Mesendoderm (in vitro differentiated cells): ENCODE results near the gene ZNF385D.
"Not testable (repeated sequence)": the region's sequence is repeated elsewhere in the genome, so short reads cannot be mapped to it uniquely, and the experiment has no call there.

Experiments used
- DNase-seq: peaks from one replicate; pipeline ENCODE4 v3.0.0; 2013
- H2AK5ac ChIP-seq: 2 replicates; pipeline ENCODE4 v1.6.1; 2013; ENCODE audit warnings: low read length, inconsistent platforms
- H2BK120ac ChIP-seq: 2 replicates; pipeline ENCODE4 v1.6.1; 2013; ENCODE audit warnings: low read depth, mild to moderate bottlenecking, low read length, moderate library complexity, mixed read lengths
- H2BK15ac ChIP-seq: replicated peaks from 2 replicates; pipeline ENCODE4 v1.6.1; 2013; ENCODE audit warnings: low read depth, mild to moderate bottlenecking, moderate library complexity
- H2BK5ac ChIP-seq: 2 replicates; pipeline ENCODE4 v1.6.1; 2013; ENCODE audit warnings: low read length, inconsistent platforms
- H3K18ac ChIP-seq: 2 replicates; pipeline ENCODE4 v1.6.1; 2013; ENCODE audit warnings: mild to moderate bottlenecking, low read length, mixed read lengths
- H3K23ac ChIP-seq: one replicate; pipeline ENCODE4 v1.6.1; 2013; ENCODE audit warnings: low read length
- H3K27ac ChIP-seq: 2 replicates; pipeline ENCODE4 v1.5.1; 2013; ENCODE audit warnings: low read depth, mild to moderate bottlenecking, inconsistent platforms, low read length, moderate library complexity
- H3K27me3 ChIP-seq: 2 replicates; pipeline ENCODE4 v1.6.1; 2013; ENCODE audit warnings: low read length, control low read depth, mild to moderate bottlenecking, inconsistent platforms; ENCODE audit not compliant: insufficient read depth, poor library complexity
- H3K36me3 ChIP-seq: 2 replicates; pipeline ENCODE4 v1.6.1; 2013; ENCODE audit warnings: low read length, inconsistent platforms; ENCODE audit not compliant: control insufficient read depth, insufficient read depth
- H3K4ac ChIP-seq: one replicate; pipeline ENCODE4 v1.6.1; 2013; ENCODE audit warnings: low read depth, mild to moderate bottlenecking, low read length, moderate library complexity
- H3K4me1 ChIP-seq: 2 replicates; pipeline ENCODE4 v1.6.1; 2013; ENCODE audit warnings: low read depth, low read length, inconsistent platforms; ENCODE audit not compliant: control insufficient read depth
- H3K4me2 ChIP-seq: 2 replicates; pipeline ENCODE4 v1.6.1; 2013; ENCODE audit warnings: low read length
- H3K4me3 ChIP-seq: 2 replicates; pipeline ENCODE4 v1.5.1; 2013; ENCODE audit warnings: mild to moderate bottlenecking, low read length
- H3K56ac ChIP-seq: one replicate; pipeline ENCODE4 v1.6.1; 2013; ENCODE audit warnings: low read length
- H3K79me1 ChIP-seq: 2 replicates; pipeline ENCODE4 v1.6.1; 2013; ENCODE audit warnings: low read length, inconsistent platforms
- H3K79me2 ChIP-seq: 2 replicates; pipeline ENCODE4 v1.6.1; 2013; ENCODE audit warnings: mild to moderate bottlenecking, low read length; ENCODE audit not compliant: control insufficient read depth, insufficient read depth
- H3K9ac ChIP-seq: 2 replicates; pipeline ENCODE4 v1.6.1; 2013; ENCODE audit warnings: low read length, inconsistent platforms
- H4K5ac ChIP-seq: one replicate; pipeline ENCODE4 v1.6.1; 2013; ENCODE audit warnings: low read length
- H4K8ac ChIP-seq: one replicate; pipeline ENCODE4 v1.6.1; 2013; ENCODE audit warnings: low read depth, mild to moderate bottlenecking, control low read depth, low read length, moderate library complexity
- WGBS: extraction: QIAGEN DNeasy Blood & Tissue Kit; methylation state at CpG from one replicate; pipeline ENCODE4 v1.1.7; 2013; ENCODE audit warnings: low lambda C conversion rate, missing lambda C conversion rate; ENCODE audit not compliant: insufficient coverage; ENCODE audit errors: extremely low coverage; 5-methylcytosine and 5-hydroxymethylcytosine counted together

Gene ZNF385D

DNA sequence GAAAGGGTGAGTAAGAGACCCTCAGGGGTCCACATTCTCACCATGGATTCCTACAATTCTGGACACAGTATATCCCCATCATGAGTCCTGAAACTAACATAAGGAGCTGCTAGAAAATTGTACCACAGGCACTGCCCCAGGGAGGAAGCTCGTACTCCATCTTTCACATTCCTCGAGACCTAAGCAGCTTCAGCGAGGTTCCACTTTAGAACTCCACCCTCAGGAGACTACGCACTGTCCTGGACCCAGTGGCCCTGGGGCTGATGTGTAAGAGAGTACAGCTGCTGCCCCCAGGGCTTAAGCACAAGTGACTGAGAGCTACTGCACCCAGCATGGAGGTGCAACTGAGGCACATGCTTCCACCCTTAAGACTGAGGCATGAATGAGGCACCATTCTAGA, 352.5 kb downstream of the ZNF385D start:
- no peak for DNase-seq
- Histone ChIP-seq H3K4ac (no peak overlapping the region), H4K8ac (no peak overlapping the region), H3K18ac (no peak overlapping the region), H2AK5ac (no peak overlapping the region), H4K5ac (no peak overlapping the region), H3K56ac (no peak overlapping the region), H3K4me1 (no peaks in the 10 kb centered on the region), H3K36me3 (no peaks in the 10 kb centered on the region), H2BK15ac (no peak overlapping the region), H3K9ac (no peak overlapping the region), H3K4me2 (no peak overlapping the region), H3K79me1 (no peaks in the 10 kb centered on the region), H3K27me3 (no peaks in the 10 kb centered on the region), H3K4me3 (no peak overlapping the region), H2BK5ac (no peak overlapping the region), H3K23ac (no peak overlapping the region), H2BK120ac (no peak overlapping the region), H3K79me2 (no peaks in the 10 kb centered on the region), H3K27ac (no peak overlapping the region)
- WGBS, result no CpG with 5 or more reads among the region's 4 CpGs

DNA sequence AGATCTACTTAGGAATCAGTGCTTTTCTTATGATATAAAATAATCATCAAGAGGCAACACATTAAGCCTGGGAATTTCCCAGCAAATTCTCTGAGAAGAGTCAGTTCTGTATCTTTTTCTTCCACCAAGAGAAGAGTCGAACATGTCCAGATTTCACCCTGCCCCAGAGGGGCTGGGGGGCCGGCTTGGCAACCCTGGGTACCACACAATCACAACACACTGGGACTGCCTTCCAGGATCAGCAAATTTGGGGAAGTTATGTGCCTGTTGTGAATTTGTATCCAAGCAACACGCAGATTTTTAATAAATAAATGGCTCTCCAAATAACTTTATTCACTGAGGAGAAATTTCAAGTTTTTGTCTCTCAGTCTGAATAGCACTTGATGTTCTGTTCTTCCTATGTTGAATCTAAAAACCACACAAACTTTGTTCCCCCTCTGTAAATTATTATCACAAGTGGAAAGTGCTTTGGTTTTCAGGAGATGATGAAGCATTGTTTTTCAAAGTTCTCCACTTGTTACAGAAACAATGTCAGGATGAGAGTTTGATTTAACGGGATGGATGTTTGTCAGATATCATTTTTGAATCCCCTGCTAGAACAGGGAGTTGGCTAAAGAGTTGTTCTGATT, 357.2 kb downstream of the ZNF385D start:
- Histone ChIP-seq H4K5ac (no peak overlapping the region), H2BK5ac (no peak overlapping the region), H3K4ac (peak overlapping the region; percentile 36), H4K8ac (no peak overlapping the region), H3K4me2 (no peak overlapping the region), H3K79me1 (no peaks in the 10 kb centered on the region), H2AK5ac (no peak overlapping the region), H2BK15ac (no peak overlapping the region), H3K27ac (no peak overlapping the region), H3K18ac (peak overlapping the region; percentile 75), H3K36me3 (no peaks in the 10 kb centered on the region), H3K23ac (no peak overlapping the region), H3K4me1 (no peaks in the 10 kb centered on the region), H2BK120ac (no peak overlapping the region), H3K27me3 (no peaks in the 10 kb centered on the region), H3K79me2 (no peaks in the 10 kb centered on the region), H3K56ac (no peak overlapping the region), H3K4me3 (no peak overlapping the region), H3K9ac (no peak overlapping the region)
- DNase-seq, result no peak
- no CpG with 5 or more reads among the region's 4 CpGs for WGBS

DNA sequence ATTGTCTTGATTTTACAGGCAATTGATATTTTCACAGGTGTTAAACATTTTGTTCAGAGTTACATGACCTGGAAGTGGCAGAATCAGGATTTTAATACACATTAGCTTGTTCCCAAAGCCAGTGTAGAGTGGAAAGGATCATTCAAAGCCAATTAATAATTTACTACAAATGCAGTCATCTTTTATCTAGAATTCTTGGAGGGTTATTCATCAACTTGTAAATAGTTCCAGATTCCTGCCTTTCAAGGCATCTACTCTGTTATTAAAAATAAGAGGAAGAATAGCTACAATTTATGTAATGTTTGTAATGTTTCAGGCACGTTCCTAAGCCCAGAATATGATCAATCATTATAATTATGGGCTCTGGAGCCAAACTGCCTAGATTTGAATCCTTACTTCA, 358.5 kb downstream of the ZNF385D start:
- H2BK120ac ChIP-seq, result no peak overlapping the region
- H3K27ac ChIP-seq, result no peak overlapping the region
- no peak overlapping the region for H2AK5ac ChIP-seq
- H3K18ac ChIP-seq, result no peak overlapping the region
- H3K4ac ChIP-seq, result no peak overlapping the region
- no peak overlapping the region for H3K23ac ChIP-seq
- H3K4me2 ChIP-seq, result no peak overlapping the region
- H4K5ac ChIP-seq, result no peak overlapping the region
- no peak for DNase-seq
- H3K36me3 ChIP-seq, result no peaks in the 10 kb centered on the region
- H3K56ac ChIP-seq, result no peak overlapping the region
- H2BK15ac ChIP-seq, result no peak overlapping the region
- no peak overlapping the region for H2BK5ac ChIP-seq
- H3K27me3 ChIP-seq, result no peaks in the 10 kb centered on the region
- no peaks in the 10 kb centered on the region for H3K79me1 ChIP-seq
- WGBS, result no CpG with 5 or more reads among the region's 1 CpG
- H3K9ac ChIP-seq, result no peak overlapping the region
- H3K4me3 ChIP-seq, result no peak overlapping the region
- no peaks in the 10 kb centered on the region for H3K4me1 ChIP-seq
- H4K8ac ChIP-seq, result no peak overlapping the region
- no peaks in the 10 kb centered on the region for H3K79me2 ChIP-seq

DNA sequence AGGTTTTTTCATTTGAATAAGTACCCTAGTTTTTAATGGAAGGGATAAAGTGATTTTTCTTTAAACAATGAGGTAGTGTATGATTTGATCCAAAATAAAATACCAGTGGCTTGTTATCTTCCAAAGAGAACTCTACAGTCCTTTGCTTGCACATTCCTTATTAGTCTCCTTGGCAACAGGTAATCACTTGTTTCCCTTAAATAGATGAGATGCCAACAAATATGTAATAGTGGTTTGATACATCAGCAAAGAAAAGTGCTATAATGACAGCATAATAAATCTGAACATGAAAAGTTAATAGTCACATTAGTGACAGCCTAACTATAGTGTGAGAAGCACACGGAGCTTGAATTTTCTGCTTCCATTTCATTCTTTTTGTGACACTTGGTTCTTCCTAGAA, 360.2 kb downstream of the ZNF385D start:
- Histone ChIP-seq H3K79me2 (no peaks in the 10 kb centered on the region), H3K18ac (no peak overlapping the region), H3K4me2 (no peak overlapping the region), H3K27ac (no peak overlapping the region), H3K4me1 (no peaks in the 10 kb centered on the region), H3K56ac (no peak overlapping the region), H2AK5ac (no peak overlapping the region), H3K36me3 (no peaks in the 10 kb centered on the region), H4K5ac (no peak overlapping the region), H3K4ac (no peak overlapping the region), H4K8ac (no peak overlapping the region), H2BK120ac (no peak overlapping the region), H3K9ac (no peak overlapping the region), H2BK15ac (no peak overlapping the region), H3K27me3 (no peaks in the 10 kb centered on the region), H2BK5ac (no peak overlapping the region), H3K23ac (no peak overlapping the region), H3K4me3 (no peak overlapping the region), H3K79me1 (no peaks in the 10 kb centered on the region)
- peak; percentile 50 for DNase-seq
- whole genome bisulfite sequencing, result no CpG with 5 or more reads among the region's 1 CpG

DNA sequence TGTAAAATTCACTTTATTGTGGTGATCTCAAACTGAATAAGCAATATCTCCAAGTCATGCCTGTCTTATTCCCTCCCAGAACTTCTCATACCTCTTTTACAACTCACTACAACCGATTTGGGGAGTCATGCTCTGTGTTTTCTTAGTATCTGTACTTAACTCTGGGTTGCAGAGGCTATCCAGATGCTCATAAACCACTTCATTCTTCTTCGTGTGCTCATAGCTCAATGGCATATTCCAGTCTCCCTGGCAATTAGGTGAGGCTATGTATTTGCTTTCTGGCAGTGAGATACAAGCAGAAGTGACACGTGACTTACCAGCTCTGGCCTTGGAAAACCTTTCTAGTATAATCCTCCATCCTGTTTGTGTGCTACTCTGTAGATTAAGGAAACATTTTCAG, 360.9 kb downstream of the ZNF385D start:
- H3K4me3 ChIP-seq, result no peak overlapping the region
- H3K27me3 ChIP-seq, result no peaks in the 10 kb centered on the region
- H3K9ac ChIP-seq, result no peak overlapping the region
- H3K18ac ChIP-seq, result no peak overlapping the region
- H3K4me2 ChIP-seq, result no peak overlapping the region
- H3K4ac ChIP-seq, result no peak overlapping the region
- H2BK15ac ChIP-seq, result no peak overlapping the region
- no peaks in the 10 kb centered on the region for H3K36me3 ChIP-seq
- WGBS, result no CpG with 5 or more reads among the region's 3 CpGs
- no peak overlapping the region for H2AK5ac ChIP-seq
- H4K5ac ChIP-seq, result no peak overlapping the region
- no peak overlapping the region for H3K27ac ChIP-seq
- H3K79me1 ChIP-seq, result no peaks in the 10 kb centered on the region
- no peaks in the 10 kb centered on the region for H3K79me2 ChIP-seq
- H3K56ac ChIP-seq, result no peak overlapping the region
- H4K8ac ChIP-seq, result no peak overlapping the region
- H3K4me1 ChIP-seq, result no peaks in the 10 kb centered on the region
- no peak overlapping the region for H2BK5ac ChIP-seq
- no peak overlapping the region for H3K23ac ChIP-seq
- H2BK120ac ChIP-seq, result no peak overlapping the region
- DNase-seq, result no peak

DNA sequence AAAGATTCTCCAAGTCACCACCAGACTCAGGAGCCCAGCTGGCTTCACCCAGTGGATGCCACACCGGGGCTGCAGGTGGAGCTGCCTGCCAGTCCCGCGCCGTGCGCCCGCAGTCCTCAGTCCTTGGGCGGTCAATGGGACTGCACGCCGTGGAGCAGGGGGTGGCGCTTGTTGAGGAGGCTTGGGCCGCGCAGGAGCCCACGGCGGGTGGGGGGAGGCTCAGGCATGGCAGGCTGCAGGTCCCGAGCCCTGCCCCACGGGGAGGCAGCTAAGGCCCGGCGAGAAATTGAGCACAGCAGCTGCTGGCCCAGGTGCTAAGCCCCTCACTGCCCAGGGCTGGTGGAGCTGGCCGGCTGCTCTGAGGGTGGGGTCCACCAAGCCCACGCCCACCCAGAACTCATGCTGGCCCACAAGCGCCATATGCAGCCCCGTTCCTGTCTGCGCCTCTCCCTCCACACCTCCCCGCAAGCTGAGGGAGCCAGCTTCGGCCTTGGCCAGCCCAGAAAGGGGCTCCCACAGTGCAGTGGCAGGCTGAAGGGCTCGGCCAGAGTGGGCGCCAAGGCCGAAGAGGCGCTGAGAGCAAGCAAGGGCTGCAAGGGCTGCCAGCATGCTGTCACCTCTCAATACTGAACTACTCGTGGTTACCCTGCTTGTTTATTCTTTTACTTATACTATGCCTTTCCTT, 363.7 kb downstream of the ZNF385D start:
- H3K79me2 ChIP-seq, H4K5ac ChIP-seq, H2AK5ac ChIP-seq, H3K27ac ChIP-seq, H2BK15ac ChIP-seq, H3K4me1 ChIP-seq, H3K36me3 ChIP-seq, H3K4ac ChIP-seq, H3K18ac ChIP-seq, H3K79me1 ChIP-seq, H4K8ac ChIP-seq, H2BK5ac ChIP-seq, H3K56ac ChIP-seq, H3K9ac ChIP-seq, H2BK120ac ChIP-seq, H3K23ac ChIP-seq, DNase-seq, H3K4me2 ChIP-seq, H3K27me3 ChIP-seq, H3K4me3 ChIP-seq: not testable (repeated sequence)
- WGBS, result no CpG with 5 or more reads among the region's 30 CpGs
